Left renal cortex interstitium (tissue), 4 donors: ENCODE measurements around the gene UBE2E2. TPM values are rescaled to one million over a fixed set of nuclear protein-coding genes. Genes with fewer than 3 reads are reported as not detected.

Experiments
- DNase-seq, 4 donors: peaks; one replicate each; pipeline ENCODE4 v3.0.0-alpha.2; 2013; ENCODE audit warnings: low read depth in 4 of 4, low spot score in 2 of 4, missing footprints in 1 of 4
- polyA plus RNA-seq, 4 donors: library from polyadenylated mRNA; unstranded; fragments of 120-200 nt; gene quantifications; one replicate each; pipeline ENCODE4 v1.2.1, GENCODE V29; 2013; ENCODE audit not compliant: insufficient read length in 4 of 4

Gene UBE2E2
- polyA plus RNA-seq, 4 donors = 49.7 to 57.3 (median 55.0) TPM

GRCh38 chr3:23425410-23425809 lies 222.3 kb downstream of the UBE2E2 start:
- no peak for DNase-seq

GRCh38 chr3:23430781-23431398 lies 227.8 kb downstream of the UBE2E2 start:
- DNase-seq = no peak

DNA sequence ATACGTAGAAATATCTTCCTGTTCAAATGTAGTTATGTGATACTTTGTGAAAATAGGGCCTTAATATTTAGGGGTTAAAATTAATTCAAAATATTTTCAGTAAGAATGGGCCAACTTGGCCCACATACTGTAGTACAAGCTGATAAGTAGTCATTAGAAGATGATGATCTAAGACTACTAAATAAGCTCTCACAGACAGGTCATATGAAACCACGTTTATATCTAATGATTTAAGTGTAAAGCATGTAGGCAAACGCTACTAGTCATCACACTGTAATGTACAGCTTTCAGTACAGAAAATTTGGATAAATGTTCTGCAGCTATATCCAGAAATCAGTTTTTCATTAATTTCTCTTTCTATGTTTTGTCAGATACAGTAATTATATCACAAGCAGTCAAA lies 228.6 kb downstream of the UBE2E2 start:
- DNase-seq = no peak

GRCh38 chr3:23435318-23435717 lies 232.2 kb downstream of the UBE2E2 start:
- DNase-seq = no peak

GRCh38 chr3:23435904-23436303 lies 232.8 kb downstream of the UBE2E2 start:
- no peak for DNase-seq

GRCh38 chr3:23437484-23438145 lies 234.5 kb downstream of the UBE2E2 start:
- DNase-seq = no peak

DNA sequence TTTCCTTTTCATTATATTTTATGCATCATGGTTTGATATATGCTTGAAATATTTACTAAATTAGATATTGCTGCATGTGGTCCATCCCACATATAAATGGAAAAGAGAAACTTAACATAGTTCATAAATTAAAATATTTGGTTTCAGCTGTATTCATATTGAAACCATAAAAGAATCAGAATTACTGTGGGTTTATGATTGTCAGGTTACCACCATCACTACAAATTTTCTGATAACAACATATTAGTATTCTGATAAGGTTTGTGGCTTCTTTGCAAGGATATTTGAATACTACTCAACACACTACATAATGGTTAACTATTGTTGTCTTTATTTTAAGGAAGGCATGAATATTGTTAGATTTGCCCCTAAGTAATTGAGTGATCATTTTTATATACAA lies 235.5 kb downstream of the UBE2E2 start:
- DNase-seq = no peak

- DNase-seq = no peak
Measured at GRCh38 chr3:23439080-23439479, 236.0 kb downstream of the UBE2E2 start.

- no peak for DNase-seq
Measured at GRCh38 chr3:23440416-23441294, 237.5 kb downstream of the UBE2E2 start.

DNA sequence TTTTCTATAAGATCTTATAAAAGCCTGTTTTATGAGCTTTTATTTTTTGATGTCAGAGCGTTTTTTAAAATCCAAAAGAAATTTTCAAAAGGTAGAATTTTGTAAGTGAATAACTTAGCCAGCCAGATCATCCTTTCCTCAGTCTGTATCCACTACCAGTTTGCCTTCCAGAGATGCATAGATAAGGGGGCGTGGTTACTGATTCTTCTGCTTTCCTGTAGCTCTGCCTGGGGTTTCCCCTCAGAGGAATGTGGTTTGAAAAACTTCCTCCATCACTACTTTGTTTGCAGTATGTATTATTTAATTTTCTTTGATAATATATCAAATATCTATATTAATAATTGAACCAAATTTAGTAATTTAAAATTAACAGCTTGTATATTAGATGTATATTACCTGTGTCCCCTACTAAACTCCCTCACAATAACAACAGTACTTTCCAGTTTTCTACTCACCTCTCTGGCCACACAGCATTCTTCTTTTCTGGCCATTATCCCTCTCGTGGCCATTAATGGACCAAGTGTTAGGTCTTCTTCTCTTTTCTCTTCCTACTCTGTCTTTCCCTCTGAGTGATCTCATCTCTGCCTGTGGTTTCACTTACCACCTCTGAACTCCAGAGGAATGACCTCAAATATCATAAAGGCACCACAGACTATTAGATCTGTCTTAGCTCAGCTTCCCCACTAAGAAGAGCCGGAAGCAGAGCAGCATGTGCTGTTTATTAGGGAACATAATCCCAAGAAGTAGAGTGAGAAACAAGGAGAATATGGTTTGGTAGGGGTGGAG lies 239.7 kb downstream of the UBE2E2 start:
- DNase-seq = no peak

- no peak for DNase-seq
Measured at GRCh38 chr3:23444386-23444785, 241.3 kb downstream of the UBE2E2 start.

GRCh38 chr3:23446301-23446700 lies 243.2 kb downstream of the UBE2E2 start:
- no peak for DNase-seq

GRCh38 chr3:23448998-23449537 lies 245.9 kb downstream of the UBE2E2 start:
- DNase-seq = no peak

DNA sequence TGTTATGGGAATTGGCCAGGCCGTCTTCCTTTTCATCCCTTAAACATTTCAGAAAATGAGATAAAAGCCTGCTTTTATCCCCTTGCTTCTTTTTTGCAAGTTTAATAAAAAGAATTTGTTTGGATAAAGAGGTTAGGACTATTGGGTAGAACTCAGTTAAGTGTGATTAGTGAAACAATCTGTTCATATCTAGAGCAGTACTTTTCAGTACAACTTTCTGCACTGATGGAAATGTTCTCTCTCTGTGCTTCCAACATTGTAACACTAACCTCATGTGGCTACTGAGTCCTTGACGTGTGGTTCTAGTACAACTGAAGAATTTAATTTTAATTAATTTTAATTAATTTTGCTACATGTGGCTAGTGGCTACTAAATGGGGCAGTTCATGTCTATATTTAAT lies 246.9 kb downstream of the UBE2E2 start:
- DNase-seq = no peak

DNA sequence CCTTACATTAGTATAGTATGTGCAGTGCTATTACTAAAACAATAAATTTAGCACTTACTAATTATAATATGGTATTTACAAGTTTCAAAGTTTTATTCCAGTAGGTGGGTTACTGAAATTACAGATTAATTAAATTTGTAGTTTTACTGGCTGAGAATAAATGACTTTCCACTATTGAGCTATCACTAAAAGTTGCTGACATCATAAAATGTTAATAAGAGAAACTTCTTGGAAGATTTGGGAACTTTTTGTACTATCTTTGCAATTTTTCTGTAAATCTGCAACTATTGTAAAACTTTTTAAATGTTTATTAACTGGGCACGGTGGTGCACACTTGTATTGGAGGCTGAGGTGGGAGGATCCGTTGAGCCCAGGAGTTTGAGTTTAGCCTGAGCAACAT lies 247.7 kb downstream of the UBE2E2 start:
- no peak for DNase-seq

DNA sequence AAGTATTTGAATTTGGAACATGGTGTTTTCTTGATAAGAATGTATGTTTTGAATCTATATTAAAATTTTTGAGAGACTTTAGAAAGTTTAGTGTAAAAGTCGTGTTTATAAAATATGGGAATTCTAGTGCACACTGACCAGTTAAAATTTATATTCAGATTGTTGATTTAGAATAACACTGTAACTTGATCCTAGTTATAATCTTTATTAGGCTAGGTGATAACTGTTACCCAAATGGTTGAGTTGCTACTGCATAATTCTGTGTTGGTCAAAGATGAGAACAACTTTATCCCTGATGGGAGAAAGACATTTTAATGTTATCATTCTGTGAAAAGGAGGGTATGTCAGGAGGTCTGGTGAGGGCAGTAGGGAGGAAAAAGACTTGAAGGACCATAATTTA lies 249.3 kb downstream of the UBE2E2 start:
- no peak for DNase-seq

GRCh38 chr3:23455084-23455483 lies 252.0 kb downstream of the UBE2E2 start:
- DNase-seq = no peak

GRCh38 chr3:23455775-23456174 lies 252.6 kb downstream of the UBE2E2 start:
- DNase-seq = no peak

DNA sequence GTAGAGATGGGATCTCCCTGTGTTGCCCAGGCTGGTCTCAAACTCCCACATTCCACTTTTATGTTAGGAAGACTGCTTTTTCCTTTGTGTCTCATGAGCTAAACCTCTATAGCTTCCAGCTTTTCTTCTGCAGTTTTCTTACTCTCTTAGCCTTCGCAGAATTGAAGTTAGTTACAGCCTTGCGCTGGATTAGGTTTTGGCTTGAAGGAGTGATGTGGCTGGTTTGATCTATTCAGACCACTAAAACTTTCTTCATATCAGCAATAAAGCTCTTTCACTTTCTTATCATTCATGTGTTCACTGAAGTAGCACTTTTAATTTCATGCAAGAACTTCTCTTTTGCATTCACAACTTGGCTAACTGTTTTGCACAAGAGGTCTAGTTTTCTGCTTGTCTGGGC lies 254.6 kb downstream of the UBE2E2 start:
- no peak for DNase-seq

DNA sequence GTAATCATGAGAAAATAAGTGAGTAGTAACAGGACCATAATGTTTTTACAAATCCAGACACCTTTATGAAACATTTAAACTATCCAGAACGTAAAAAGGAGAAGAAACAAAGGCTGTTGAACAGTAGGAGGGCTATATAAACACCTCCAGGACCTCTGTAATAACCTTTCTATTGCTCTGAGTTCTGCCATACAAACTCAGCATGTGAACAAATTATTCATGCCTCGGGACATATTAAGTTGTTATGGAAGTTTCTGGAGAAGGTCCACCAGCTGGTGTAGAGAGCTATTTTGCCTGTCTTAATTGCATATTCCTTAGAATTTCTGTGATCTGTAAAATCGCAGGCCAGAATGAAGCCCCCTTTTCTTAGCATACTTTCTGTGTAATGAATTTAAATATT lies 256.3 kb downstream of the UBE2E2 start:
- DNase-seq = no peak
